ENCODE measurements around the gene ZNF506.
"Not testable (repeated sequence)": the region's sequence is repeated elsewhere in the genome, so short reads cannot be mapped to it uniquely, and the experiment has no call there.

ZNF506 gene

GRCh38 chr19:19821366-19821951 lies at the start of gene ZNF506:
Gene ZNF506, minus strand, starts transcription at chr19:19821750. Its CDS starts 147 bp downstream, at chr19:19821603.
- DNase-seq (ENCODE audit: low spot score): peak; percentile 90

DNA sequence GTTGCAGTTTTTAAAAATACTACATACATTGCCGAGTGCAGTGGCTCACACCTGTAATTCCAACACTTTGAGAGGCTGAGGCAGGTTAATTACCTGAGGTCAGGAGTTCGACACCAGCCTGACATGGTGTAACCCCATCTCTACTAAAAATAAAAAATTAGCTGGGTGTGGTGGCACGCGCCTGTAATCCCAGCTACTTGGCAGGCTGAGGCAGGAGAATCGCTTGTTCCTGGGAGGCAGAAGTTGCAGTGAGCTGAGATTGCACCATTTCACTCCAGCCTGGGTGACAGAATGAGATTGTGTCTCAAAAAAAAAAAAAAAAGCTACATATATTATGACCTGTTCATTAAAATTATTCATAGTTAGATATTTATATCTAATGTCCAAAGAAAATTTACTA lies 48.5 kb upstream of the ZNF506 start:
- not testable (repeated sequence) for DNase-seq (ENCODE audit: low spot score)

- peak; percentile 79 for DNase-seq (ENCODE audit: low spot score)
These were observed 45.2 kb upstream of the ZNF506 start for GRCh38 chr19:19866611-19867248.

DNA sequence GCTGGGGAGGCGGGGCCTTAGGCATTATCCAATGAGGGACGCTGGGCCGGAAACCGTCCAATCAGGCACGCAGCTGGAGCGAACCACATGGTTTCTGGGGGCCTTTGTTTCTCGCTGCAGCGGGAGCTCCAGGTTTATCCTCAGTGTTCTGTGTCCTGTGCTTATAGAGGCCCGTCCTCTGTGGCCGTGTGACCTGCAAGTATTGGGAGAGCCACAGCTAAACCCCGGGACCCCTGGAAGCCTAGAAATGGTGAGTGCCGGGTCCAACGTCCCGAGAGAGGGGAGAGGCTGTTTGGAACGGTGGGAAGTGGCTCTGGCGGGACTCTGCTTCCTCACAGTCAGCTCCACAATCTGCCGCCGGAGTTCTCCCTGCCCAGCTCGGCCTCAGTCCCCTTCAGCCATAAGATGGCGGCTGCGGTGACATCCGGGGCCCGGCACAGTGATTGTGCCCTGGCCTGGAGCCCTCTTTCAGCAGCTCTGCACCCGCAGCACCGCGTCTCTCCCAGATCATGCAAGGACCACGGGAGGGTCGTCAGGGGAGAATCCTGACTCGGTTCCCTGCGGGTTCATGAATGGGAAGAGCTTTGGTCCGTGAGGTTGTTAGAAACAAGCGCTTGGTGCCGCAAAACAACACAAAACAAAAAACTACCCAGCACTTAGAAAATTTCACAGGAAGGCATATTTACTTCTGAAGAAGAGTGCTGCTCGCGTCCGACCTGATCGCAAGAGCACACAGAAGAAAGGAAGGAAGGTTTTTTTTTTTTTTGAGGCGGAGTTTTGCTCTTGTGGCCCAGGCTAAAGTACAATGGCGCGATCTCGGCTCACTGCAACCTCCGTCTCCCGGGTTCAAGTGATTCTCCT lies 44.4 kb upstream of the ZNF506 start, which contains the start of gene ZNF253:
ZNF253 (plus strand) TSS at position 133 of the 861 bp plus-strand sequence; CDS start at position 248, 115 bp downstream.
- DNase-seq (ENCODE audit: low spot score): peak; percentile 84

GRCh38 chr19:19860756-19861390 lies 39.3 kb upstream of the ZNF506 start:
- DNase-seq (ENCODE audit: low spot score): peak; percentile 84

DNA sequence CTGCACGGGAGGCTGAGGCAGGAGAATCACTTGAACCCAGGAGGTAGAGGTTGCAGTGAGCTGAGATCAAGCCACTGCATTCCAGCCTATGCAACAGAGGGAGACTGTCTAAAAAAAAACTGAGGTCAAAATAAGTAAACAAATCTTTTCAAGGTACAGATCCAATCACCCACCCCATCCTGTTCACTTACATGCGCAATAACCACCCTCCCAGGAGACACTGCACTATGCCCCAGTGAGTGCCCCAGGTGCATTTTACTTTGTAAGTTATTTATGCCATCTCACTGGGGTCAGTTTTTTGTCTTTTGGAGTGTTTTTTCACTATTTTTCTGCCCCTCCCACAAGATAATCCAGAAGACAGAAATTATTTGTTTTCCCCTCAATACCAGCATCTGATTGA lies 37.2 kb upstream of the ZNF506 start:
- DNase-seq (ENCODE audit: low spot score): no peak

GRCh38 chr19:19851740-19852139 lies 30.2 kb upstream of the ZNF506 start:
- DNase-seq (ENCODE audit: low spot score): not testable (repeated sequence)

DNA sequence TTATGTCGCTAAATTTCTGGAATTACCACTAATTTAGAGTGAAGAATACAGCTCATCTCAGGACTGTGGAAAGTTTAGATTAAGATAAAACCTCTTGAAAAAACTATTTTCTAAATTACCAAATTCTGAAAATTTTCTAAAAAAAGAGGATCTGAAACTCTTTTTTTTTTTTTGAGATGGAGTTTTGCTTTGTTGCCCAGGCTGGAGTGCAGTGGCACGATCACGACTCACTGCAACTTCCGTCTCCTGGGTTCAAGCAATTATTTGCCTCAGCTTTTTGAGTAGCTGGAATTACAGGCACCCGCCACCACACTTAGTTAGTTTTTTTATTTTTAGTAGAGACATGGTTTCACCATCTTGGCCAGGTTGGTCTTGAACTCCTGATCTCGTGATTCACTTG lies 27.5 kb upstream of the ZNF506 start:
- no peak for DNase-seq (ENCODE audit: low spot score)

DNA sequence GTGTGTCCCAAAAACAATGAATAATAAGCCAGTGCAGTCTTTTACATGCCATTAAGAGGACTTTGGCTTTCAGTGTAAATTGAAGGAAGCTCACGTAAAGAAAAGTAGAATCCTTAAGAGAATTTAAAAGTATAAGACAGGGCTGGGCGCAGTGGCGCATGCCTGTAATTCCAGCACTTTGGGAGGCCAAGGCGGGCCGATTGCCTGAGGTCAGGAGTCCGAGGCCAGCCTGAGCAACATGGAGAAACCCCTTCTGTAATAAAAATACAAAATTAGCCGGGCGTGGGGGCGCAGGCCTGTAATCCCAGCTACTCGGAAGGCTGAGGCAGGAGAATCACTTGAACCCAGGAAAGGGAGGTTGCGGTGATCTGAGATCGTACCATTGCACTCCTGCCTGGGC lies 26.2 kb upstream of the ZNF506 start:
- DNase-seq (ENCODE audit: low spot score): no peak

DNA sequence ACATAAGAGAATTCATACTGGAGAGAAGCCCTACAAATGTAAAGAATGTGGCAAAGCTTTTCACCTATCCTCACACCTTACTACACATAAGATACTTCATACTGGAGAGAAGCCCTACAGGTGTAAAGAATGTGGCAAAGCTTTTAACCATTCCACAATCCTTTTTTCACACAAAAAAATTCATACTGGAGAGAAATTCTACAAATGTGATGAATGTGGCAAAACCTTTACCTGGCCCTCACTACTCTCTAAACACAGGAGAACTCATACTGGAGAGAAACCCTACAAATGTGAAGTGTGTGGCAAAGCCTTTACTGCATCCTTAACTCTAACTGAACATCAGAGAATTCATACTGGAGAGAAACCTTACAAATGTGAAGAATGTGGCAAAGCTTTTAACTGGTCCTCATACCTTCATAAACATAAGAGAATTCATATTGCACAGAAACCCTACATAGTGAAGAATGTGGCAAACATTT lies 14.0 kb upstream of the ZNF506 start:
- DNase-seq (ENCODE audit: low spot score): no peak

GRCh38 chr19:19826875-19827274 lies 5.3 kb upstream of the ZNF506 start:
- DNase-seq (ENCODE audit: low spot score): no peak

- no peak for DNase-seq (ENCODE audit: low spot score)
These were observed 2.4 kb upstream of the ZNF506 start for GRCh38 chr19:19823916-19824315.

DNA sequence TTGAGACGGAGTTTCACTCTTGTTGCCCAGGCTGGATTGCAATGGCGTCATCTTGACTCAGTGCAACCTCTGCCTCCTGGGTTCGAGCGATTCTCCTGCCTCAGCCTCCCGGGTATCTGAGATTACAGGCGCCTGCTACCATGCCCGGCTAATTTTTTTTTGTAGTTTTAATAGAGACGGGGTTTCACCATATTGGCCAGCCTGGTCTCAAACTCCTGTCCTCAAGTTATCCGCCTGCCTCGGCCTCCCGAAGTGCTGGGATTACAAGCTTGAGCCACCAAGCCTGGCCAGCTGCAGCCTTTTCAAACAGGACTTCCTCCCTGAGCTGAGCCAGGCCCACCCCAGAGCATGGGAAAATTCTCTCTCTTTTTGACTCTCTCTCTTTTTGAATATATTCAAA lies 426 bp upstream of the ZNF506 start:
- not testable (repeated sequence) for DNase-seq (ENCODE audit: low spot score)

DNA sequence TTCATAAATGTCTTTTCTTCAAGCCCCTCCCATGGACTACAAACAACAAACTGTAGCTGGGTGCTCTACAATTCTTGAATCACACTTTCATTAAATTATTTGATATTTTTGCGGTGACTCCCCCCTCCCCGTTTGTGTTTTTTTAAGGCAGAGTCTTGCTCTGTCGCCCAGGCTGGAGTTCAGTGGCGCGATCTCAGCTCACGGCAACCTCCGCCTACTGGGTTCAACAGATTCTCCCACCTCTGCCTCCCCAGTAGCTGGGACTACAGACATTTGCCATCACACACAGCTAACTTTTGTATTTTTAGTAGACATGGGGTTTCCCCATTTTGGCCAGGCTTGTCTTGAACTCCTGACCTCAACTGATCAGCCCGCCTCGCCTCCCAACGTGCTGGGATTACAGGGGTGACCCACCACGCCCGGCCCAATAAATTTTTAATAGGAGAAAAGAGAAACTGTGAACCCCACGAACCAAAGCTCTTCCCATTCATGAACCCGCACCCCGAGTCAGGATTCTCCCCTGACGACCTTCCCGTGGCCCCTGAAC lies 703 bp downstream of the ZNF506 start:
- no peak for DNase-seq (ENCODE audit: low spot score)

GRCh38 chr19:19817357-19817756 lies 4.2 kb downstream of the ZNF506 start:
- DNase-seq (ENCODE audit: low spot score): no peak

GRCh38 chr19:19816679-19817078 lies 4.9 kb downstream of the ZNF506 start:
- no peak for DNase-seq (ENCODE audit: low spot score)

DNA sequence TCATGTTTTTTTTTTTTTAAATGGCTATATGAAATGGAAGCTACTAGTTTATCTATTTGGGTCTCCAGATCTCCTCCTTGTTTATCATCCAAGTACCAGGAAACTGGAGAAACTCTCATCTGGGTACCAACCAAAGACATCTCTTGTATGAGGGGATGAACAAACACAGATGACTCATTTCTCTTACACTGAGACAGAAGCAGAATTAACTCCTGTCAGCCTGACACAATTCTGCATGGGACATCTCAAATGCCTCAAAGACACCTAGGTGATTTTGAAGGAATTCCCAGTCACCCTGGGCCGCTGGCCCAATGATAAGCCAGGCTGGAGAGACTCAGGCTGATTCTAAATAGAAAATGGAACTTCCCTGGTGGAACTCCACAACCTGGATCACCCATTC lies 9.6 kb downstream of the ZNF506 start:
- not testable (repeated sequence) for DNase-seq (ENCODE audit: low spot score)

GRCh38 chr19:19805480-19805879 lies 16.1 kb downstream of the ZNF506 start:
- no peak for DNase-seq (ENCODE audit: low spot score)

DNA sequence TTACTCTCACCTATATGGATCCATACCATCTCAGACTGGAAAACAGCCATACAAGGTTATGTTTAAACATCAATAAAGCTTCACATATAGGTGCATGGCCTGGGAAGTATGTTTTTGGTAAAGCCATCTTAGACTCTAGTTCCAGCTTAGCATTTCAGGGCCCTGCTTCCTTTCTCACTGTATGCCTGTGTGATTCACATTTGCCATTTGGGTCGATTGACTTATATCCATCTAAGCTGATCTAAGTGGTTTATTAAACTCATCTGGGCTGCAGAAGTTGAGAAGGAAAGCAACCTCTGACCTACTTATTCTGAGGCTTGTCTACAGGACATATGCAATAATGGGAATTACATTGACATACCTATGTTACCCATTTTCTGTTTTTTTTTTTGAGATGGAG lies 33.5 kb downstream of the ZNF506 start:
- no peak for DNase-seq (ENCODE audit: low spot score)

DNA sequence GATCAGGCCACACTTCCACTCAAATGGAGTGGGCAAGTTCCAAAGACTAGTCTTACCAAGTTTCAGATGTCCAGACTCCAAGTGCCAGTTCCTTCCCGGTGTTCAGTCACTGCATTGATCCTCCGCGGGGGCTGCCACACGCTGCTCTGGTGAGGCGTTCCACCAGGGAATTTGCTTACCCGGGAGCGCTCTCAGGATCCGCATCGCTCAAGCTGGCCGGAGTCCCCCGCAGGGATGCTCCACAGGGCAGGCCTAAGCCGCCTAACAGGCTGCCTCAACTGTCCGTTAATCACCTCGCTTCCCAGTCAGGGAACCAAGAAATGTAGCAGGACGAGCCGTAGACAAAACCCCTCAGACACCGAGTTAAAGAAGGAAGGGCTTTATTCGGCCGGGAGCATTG lies 36.1 kb downstream of the ZNF506 start:
- DNase-seq (ENCODE audit: low spot score): not testable (repeated sequence)

DNA sequence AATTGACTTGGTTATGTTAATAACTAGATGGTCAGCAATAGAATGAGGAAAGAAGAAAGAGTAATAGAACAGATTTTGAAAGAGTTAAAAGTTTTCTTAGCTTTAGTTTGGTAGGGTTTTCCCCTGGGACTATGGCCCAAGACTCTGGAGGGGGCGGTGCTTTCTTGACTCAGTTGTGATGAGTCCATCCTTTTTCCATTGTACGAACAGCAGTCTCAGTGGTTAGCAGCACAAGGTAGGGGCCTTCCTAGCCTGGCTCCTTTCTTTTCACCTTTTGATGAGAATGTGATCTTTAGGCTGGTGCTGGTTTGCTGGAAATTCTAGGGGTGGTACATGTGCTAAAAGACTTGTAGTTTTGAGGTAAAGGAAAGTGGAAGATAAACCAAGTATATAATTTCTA lies 38.8 kb downstream of the ZNF506 start:
- DNase-seq (ENCODE audit: low spot score): no peak

GRCh38 chr19:19781791-19782190 lies 39.8 kb downstream of the ZNF506 start:
- not testable (repeated sequence) for DNase-seq (ENCODE audit: low spot score)

Data from iPS-NIHi11 (cell line).